Epithelial cell of proximal tubule (primary cell): ENCODE data around the gene SMPDL3B. TPM values are rescaled to one million over a fixed set of nuclear protein-coding genes. Genes with fewer than 3 reads are reported as not detected.

Experiments used
- DNase-seq: peaks from one replicate; pipeline ENCODE4 v3.0.0-alpha.2; 2011; ENCODE audit warnings: low read depth
- H3K4me3 ChIP-seq: 2 replicates; pipeline ENCODE4 v1.5.1; 2011; ENCODE audit warnings: low read depth, mild to moderate bottlenecking, low read length
- CTCF ChIP-seq: conservative IDR thresholded peaks from 2 replicates; pipeline ENCODE4 v1.5.1; 2012; ENCODE audit warnings: low read depth, mild to moderate bottlenecking, low read length
- total RNA-seq: library from RNA; depleted of rRNA; stranded (reverse); fragments of >200 nt; gene quantifications from 2 replicates; pipeline ENCODE4 v1.2.3, GENCODE V29; 2015

The SMPDL3B gene
- total RNA-seq, 1 donor from 2014 or later, result 17.2 TPM

GRCh38 chr1:27979151-27979858, 44.5 kb downstream of the SMPDL3B start:
- peak; percentile 54 for TF ChIP-seq CTCF
- H3K4me3 ChIP-seq, result no peak overlapping the region
- DNase-seq, result peak; percentile 31

- no peak for TF ChIP-seq CTCF
- no peak for DNase-seq
- no peak overlapping the region for H3K4me3 ChIP-seq
These were observed 45.0 kb downstream of the SMPDL3B start for GRCh38 chr1:27979859-27980201.

DNA sequence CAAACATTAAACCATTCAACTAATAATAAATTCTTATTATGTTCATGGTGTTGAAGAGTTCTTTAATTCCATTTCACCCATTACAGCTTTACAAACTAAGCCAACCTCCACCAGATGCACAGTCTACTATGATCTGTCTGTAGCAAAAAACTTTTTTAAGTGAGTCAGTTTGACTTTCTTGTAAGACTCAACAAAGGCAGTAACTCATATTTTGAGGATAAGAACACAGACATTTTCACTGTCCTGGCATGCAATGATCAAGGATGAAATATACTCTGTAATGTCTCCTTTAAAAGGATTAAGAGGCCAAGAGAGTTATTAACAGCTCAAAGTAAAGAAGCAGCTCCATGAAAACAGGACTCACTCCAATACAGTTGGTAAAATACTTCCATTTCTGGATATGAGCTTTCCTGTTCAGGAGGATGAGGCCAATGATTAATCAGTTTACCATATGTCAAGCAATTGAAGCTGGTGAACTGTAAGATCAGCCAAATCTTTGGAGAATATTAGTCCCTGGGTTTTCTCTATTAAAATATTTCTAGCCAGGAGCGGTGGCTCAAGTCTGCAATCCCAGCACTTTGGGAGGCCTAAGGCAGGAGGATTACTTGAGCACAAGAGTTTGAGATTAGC, 45.5 kb downstream of the SMPDL3B start:
- no peak for TF ChIP-seq CTCF
- DNase-seq, result no peak
- H3K4me3 ChIP-seq, result no peak overlapping the region

- no peak overlapping the region for H3K4me3 ChIP-seq
- no peak for TF ChIP-seq CTCF
- no peak for DNase-seq
These were observed 46.3 kb downstream of the SMPDL3B start for GRCh38 chr1:27981145-27981544.

DNA sequence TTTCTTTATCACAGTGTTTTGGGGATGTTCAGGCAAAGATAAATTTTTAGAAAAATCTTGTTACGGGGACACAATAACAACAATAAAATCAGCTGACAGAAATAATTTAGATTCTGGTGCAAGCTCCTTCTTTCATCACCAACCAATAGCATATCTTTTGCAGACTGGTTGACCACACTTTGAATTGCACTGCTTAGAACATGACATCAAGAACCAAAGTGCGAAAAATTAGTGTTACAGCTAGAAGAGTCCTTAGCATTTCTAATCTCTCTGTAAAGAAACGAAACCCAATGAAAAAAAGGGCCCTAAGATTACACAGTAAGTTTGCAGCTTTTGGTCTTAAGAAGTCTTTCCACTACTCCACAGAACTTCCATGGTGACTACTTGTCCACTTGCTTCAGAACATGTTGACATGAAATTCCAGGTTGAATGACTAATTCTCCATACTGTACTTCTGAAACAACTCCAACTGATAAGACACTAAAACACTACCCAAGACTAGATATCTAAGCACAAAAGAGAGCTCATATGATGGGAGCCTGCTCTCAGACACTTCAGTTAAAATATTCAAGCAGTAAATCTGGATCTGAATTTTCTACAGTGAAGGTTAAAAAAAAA, 56.2 kb downstream of the SMPDL3B start:
- DNase-seq, result no peak
- H3K4me3 ChIP-seq, result no peak overlapping the region
- no peak for TF ChIP-seq CTCF

DNA sequence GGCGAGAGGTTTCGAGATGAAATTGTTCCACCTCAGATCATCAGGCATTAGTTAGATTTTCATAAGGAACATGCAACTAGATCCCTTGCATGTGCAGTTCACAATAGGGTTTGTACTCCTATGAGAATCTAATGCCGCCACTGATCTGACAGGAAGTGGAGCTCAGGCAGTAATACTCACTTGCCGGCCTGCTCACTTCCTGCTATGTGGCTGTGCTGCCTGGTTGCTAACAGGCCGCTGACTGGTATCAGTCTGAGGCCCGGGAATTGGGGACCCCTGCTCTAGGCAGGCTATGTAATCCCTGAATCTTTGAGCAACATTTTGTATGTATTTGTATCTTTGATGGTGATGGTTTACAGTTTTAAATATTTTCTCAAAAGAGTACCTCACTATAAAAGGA, 57.5 kb downstream of the SMPDL3B start:
- H3K4me3 ChIP-seq, result no peak overlapping the region
- no peak for TF ChIP-seq CTCF

More for the DNA sequence above, 57.5 kb downstream of the SMPDL3B start:
- no peak for DNase-seq
